Aortic smooth muscle cell (primary cell): ENCODE results near the gene TRAT1. TPM values are rescaled to one million over a fixed set of nuclear protein-coding genes. Genes with fewer than 3 reads are reported as not detected.

Source experiments
- total RNA-seq: library from RNA; depleted of rRNA; stranded (reverse); fragments of >200 nt; gene quantifications from 2 replicates; pipeline ENCODE4 v1.2.3, GENCODE V29; 2014

Gene TRAT1
- total RNA-seq = not detected in 2 replicates

GRCh38 chr3:108822123-108822897 is at the start of gene TRAT1:
TSS of gene TRAT1 (plus strand) at chr3:108822786. CDS start at chr3:108822928, 142 bp downstream.

Other genes starting within 250 kb of the TRAT1 start
- gene CIP2A, start 233.3 kb upstream of the TRAT1 start, total RNA-seq = 13.7 and 23.9 TPM in 2 replicates
- 11.9 and 14.5 TPM in 2 replicates for gene DZIP3, start 233.1 kb upstream of the TRAT1 start, total RNA-seq
- gene RETNLB, start 65.4 kb upstream of the TRAT1 start, total RNA-seq = not detected in 2 replicates
- gene GUCA1C, start 131.1 kb downstream of the TRAT1 start, total RNA-seq = not detected in 2 replicates